HG02973 (cell line): ENCODE results near the gene ORC6.

Source experiments
- ATAC-seq: cut with Tn5 transposase; IDR thresholded peaks from one replicate; pipeline ENCODE4 v1.9.1; 2021; ENCODE audit warnings: moderate library complexity; ENCODE audit not compliant: unreplicated experiment

ORC6 gene

DNA sequence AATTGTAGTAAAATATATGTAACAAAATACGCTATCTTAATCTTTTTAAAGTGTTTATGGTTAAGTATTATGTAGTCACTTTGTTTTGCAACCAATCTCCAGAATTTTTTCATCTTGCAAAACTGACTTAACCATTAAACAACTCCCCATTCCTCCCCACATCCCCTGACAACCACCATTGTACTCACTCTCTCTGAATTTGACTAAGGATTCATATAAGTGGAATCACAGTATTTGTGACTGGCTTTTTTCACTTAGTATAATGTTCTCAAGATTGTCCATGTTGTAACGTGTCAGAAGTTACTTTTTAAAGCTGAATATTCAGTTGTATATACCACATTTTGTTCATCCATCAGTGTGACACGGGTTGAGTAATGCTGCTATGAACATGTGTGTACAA lies 10.6 kb downstream of the ORC6 start:
- no peak for ATAC-seq

DNA sequence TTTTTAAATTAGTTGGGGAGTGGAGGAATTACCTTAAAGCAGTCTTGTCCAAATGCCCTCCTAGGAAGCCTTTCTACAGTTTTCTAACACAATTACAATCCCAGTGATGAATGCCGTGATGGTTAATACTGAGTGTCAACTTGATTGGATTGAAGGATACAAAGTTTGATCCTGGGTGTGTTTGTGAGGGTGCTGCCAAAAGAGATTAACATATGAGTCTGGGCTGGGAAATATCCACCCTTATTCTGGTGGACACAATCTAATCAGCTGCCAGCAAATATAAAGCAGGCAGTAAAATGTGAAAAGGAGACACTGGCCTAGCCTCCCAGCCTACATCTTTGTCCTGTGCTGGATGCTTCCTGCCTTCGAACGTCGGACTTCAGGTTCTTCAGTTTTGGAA lies 12.2 kb downstream of the ORC6 start:
- ATAC-seq: no peak

DNA sequence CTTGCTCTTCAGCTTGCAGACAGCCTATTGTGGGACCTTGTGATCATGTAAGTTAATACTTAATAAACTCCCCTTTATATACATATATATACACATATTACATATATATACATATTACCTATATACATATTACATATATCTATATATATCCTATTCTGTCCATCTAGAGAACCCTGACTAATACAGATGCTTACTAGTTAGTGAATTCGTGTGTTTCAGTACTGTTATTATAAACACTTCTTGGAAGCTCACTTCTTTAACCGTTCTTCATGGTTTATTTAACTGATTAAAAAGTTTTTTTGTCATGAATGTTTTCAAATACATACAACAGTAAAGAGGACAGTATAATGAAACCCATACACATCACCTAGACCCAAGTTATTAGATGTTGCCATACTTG lies 12.6 kb downstream of the ORC6 start:
- ATAC-seq: no peak

DNA sequence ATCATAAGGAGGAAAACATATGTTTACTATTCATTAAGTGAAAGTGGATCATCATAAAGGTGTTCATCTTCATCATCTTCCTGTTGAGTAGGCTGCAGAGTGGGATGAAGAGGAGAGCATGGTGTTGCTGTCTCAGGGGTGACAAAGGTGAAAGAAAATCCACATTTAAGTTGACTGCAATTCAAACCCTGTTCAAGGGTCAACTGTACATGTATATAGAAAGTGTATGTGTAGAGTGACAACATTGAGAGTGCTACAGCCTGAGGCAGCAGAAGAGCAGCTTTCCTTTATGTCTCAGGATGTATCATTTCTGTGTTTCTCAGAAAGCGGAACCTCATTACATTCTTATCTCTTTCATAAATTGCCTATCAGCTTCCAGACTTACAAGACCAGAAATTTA lies 17.2 kb downstream of the ORC6 start:
- no peak for ATAC-seq

DNA sequence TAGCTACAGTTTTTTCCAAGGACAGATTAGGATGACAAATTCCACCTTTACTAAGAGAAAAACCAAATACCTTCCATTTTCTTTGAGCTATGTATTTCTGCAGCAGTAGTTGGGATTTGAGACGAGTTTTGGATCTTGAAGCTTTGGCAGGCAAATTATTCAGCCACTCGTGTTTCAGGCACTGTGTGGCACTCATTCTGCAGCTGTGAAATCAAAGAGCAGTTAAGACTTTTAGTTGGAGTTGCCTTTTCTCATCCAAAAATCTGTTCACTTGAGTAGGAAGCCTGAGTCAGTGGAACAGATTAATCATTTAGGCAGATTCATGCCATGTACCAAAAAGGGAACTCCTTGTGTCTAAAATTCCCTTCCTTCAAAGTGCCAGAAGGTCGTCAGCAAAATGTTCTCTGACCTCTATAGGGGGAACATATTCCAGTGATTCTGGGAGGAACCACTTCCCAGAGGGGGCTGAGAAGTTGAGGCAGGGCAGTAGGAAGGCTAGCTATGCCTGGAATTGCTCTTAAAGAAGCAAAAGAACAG lies 20.1 kb downstream of the ORC6 start:
- no peak for ATAC-seq

DNA sequence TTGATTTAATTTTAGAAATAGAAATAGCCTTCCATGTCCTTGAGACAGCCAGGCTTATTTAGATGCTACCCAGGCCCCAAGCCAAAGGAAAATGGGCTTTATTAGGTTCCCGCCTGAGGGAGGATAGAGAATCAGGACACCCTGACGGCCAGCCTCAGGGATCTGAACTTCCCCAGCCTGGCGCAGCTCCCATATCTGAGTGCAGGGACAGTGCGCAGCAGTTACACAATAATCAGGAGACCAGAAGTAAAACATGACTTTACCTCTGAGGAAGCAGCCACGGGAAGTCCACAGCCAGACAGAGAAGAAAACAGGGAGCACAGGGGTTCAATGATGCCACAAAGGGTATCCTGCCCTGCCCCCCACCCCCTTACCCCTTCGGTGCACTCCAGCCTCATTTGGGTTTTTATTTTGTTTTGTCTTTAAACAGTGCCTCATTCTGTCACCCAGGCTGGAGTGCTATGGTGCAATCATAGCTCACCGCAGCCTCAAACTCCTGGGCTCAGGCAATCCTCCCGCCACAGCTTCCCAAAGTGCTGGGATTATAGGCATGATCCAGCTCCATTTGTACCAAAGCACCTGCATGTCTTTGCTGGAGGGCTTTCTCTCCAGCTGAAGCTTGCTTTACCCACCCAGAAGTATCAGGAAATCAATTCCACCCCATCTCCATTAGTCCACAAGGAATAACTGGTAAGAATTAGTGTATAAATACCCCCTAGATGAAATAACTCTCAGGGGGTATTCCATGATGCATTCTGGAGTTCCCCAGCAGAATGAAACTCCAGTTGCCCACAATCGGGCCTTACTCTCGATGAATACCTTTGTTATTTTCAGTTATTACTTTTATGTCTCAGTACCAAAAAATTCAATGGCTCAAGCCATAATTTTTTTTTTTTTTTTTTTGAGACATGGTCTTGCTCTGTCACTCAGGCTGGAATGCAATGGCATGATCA lies 21.9 kb downstream of the ORC6 start:
- no peak for ATAC-seq

DNA sequence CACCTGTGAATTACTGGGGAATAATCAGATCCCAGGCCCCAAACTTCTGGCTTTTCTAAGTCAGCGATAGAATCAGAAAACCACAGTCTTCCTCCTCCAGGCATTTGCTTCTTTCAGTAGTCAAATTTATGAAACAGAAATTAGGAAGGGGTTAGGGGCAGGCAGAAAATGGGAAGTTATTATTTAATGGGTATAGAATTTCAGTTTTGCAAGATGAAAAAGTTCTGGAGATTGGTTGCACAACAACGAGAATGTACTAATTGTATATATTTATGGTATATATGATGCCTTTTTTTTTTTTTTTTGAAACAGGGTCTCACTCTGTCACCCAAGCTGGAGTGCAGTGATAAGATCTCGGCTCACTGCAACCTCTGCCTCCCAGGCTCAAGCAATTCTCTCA lies 23.5 kb downstream of the ORC6 start:
- no peak for ATAC-seq

DNA sequence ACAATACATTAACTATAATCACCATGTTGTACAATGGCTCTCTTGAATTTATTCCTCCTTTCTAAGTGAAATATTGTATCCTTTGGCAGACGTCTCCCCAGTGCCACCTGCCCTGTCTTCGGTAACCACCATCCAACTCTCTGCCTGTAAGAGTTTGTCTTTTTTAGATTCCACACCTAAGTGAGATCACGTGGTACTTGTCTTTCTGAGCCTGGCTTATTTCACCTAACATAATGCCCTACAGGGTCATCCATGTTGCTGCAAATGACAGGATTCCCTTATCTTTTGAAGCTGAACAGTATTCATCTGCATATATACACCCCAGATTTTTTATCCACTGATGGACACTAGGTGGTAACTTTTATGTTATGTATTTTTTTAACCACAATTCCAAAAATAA lies 24.2 kb downstream of the ORC6 start:
- no peak for ATAC-seq

DNA sequence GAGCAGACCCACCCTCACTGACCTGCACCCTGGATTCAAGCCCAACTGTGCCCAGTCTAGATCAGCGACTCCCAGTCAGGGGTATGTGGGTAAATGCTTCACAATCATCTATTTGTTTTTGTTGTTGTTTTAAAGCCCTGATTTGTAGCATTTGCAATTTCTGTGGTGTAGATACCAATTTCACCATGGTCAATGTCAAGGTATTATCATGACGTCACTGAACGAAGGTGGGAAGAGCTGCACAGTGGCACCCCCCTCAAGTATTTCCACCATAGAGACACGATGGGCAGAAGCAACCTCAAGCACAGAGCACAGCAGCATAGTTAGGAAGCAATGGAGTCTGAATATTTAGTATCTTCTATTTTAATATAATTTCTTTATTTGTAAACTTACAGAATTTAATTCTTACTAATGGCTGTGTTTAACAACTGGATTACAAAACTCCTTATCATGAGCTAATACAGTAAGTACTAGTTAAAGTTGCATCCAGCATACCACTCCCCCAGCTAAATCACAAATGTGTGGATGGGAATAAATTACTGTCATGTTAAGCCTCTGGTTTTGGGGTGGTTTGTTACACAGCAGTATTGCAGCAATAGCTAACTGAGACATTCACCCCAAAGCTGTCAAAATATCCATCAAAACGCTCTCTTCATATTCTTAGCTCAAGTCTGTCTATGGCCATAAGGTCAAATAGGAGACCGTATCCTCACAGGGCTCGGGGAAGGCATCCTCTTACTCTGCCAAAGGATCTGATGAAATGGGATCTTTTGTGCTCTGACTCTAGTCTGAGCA lies 25.5 kb downstream of the ORC6 start:
- ATAC-seq: no peak

DNA sequence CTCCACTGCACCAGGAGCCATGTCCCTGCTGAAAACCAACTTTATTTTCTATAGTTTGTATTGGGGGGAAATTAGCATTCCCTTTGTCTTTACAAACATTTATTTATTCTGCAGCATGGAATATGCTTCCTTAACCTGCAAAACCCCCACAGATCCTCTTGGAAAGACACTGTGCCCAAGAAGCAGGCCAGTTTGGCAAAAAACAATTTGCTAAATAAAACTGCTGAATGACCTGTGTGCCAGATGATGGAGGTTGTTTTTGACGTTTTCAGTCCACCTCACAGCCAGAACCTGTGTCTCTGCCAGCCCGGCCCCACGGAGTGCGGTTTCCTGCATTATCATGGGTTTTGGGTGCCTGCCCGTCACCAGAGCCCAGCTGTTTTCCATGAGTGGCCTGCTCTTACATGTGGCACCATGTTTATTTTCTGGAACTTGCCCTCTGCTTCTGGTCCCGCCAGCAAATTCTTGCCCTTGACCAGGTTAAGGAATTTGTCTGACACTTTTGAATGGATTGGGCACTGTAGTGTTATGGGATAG lies 26.4 kb downstream of the ORC6 start:
- no peak for ATAC-seq

DNA sequence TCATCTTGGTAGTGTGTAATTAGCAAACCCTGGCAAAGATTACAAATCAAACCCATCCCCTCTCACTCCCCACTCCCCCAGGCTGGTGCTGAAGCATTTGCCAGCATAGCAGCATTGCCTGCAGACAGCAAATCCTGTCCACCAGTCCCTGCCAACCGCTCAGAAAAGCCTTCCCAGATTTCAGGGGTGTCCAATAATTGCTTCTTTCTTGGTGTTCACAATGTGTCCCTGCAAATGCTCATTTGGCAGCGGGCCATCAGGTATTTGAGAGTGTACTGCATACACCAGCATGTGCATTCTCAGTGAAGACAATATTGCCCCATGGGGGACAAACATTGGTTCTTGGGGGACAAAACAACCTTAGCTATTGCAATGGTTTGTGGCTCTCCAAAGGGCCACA lies 28.2 kb downstream of the ORC6 start:
- no peak for ATAC-seq

DNA sequence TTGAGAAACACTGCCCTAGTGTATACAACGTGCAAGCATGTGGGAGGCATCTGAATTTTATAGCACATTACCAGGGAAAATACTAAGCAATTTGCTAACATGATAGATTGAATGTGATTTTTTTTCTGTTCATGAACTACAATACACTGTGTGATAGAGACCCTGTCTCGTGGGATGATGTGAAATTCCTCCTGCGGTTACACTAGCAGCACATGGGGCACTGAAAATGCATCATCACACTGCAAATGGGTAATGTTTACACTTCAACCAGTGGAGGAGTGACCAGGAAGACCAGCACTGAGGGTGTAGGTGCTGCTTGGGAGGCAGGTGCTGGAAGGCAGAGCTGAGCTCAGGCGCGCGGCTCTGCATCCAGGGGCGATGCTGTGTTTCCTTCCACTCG lies 28.8 kb downstream of the ORC6 start:
- ATAC-seq: no peak

DNA sequence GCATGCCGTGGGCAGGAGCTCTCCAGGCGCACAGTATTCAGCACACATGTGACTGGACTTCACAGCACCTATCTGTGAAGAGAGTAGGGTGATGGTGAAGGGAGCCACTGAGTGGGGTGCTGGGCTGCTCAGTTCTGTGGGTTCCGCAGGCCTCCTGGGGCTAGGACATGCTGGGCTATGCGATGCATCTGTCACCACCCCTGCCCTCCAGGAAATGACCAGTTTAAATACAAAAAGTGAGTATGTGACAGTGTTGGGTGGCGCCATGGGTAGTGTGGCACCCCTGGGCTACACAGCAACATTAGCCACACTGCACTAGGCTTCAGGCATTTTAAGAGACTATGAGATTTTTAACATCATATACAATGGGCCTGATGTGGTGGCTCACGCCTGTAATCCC lies 30.1 kb downstream of the ORC6 start:
- no peak for ATAC-seq

DNA sequence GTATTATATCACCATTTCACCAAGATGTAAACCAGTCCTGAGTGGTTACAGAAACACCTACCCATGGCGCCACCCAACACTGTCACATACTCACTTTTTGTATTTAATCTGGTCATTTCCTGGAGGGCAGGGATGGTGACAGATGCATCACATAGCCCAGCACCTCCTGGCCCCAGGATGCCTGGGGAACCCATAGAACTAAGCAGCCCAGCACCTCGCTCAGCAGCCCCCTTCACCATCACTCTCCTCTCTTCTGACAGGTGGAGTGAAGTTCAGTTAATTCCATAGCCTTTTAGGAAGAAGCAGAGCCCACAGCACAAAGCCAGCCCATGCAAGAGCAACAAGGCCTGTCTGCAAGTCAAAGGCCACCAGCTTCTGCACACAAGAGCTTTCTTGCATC lies 31.2 kb downstream of the ORC6 start:
- ATAC-seq: no peak

DNA sequence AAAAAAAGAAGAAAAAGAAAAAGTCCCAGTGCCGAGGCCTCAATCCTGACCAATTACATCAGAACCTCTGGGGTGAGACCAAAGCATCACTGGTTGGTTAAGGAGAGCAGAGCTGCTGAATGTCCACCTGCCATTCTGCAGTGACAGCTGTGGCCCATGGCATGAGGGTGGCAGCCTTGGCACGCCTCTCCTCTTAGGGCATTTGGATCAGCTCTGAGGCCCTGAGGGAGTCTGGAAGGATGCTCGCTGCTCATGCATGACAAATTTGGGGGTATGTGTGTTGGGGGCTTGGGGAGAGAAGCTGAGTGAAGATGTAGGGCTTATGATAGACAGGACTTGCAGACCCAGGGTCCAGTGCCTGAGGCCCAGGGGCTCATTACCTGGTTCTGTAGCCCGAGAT lies 32.4 kb downstream of the ORC6 start:
- no peak for ATAC-seq

DNA sequence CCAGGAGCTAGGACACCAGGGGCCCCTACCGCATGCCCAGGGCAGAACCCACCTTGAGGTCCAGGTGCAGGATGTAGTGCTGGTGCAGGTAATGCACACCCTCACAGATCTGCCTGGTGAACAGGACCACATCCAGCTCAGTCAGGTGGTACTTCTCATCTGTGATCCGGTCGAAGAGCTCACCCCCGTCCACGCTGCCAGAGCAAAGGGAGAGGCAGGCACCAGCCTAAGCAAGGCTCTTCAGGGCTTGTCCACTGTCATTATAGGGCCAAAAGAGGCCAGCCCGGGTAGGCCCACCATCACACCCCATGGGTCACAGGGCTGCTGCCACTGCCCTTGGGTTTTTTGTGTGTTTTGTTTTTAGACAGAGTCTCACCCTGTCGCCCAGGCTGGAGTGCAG lies 37.7 kb downstream of the ORC6 start:
- no peak for ATAC-seq

DNA sequence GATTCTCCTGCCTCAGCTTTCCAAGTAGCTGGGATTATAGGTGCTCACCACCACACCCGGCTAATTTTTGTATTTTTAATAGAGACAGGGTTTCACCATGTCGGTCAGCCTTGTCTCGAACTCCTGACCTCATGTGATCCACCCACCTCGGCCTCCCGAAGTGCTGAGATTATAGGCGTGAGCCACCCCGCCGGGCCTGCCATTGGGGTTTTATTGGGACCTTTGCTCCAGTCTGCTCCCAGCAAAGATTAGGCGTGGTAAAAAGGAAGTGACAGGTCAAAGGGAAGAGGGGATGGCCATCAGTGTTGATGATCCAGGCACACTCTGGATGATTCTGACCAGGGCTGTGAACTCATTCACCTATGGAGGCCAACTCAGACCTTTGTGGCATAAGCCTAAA lies 38.2 kb downstream of the ORC6 start:
- no peak for ATAC-seq

DNA sequence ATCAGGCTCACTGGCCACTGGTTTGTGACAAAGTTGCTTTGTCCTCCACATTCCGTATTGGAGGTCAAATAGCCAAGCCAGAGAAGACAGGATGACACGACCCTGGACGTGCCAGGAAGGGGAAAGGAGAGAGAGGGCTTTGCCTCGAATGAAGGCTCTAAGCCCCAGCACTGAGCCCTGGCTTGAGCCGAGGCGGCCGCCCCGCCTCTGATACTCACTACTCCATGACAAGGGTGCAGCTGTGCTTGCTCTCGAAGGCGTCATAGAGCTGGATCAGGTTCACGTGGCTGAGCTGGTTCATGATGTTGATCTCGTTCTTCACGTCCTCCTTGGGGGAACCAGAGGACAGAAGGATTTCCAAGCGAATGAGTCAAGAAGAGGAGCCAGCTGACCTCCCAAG lies 39.3 kb downstream of the ORC6 start:
- no peak for ATAC-seq

DNA sequence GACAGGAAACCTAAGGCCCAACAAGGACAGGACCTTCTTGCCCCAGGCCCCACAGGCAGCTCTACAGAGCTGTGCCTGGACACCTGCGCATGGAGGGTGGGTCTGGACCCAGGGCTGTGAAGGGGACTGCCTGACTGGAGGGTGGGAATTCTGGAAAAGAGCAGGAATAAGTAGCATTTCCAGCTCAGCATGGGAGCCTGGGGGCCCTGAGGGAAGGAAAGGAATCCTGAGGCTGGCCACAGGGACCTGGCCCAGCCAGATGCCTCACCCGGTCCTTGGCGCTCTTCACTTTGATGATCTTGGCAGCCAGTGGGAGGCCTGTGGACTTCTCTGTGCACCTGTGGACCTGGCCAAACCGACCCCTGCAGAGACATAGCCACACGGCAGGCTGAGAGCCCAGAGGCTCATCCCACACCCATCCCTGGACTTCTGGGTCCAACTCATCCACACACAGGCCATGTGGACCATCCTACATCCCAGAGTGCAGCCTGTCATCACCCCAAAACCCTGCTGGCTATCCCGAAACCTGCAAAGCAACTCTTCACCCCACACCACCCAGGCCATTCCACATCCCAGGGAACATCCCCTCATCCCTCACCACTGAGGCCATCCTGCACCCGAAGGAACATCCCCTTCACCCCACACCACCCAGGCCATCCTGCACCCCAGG lies 40.0 kb downstream of the ORC6 start:
- no peak for ATAC-seq

DNA sequence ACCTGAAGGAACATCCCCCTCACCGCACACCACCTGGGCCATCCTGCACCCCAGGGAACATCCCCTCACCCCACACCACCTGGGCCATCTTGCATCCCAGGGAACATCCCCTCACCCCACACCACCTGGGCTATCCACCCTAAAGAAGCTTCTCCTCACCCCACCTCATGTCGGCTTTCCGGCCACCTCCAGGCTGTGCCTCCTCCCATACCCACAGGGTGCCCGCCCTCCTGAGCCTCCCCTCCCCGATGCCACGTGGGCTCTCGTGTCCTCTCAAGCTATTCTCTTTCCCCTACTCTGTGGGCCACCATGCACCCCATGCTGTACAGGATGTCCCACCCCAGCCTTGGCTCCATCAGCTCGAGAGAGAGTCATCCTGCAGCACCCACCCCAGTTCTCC lies 40.7 kb downstream of the ORC6 start:
- ATAC-seq: no peak
